IMR-90 (cell line): Measurements from ENCODE around the gene UNC5B. TPM values are rescaled to one million over a fixed set of nuclear protein-coding genes. Genes with fewer than 3 reads are reported as not detected.

Experiments used
- ATAC-seq: fragments of 200-7000 bp; cut with Tn5 transposase; 2 replicates; pipeline ENCODE4 v1.9.1; 2020; ENCODE audit warnings: low read depth, mild to moderate bottlenecking, moderate library complexity
- BruUV-seq: library from RNA; stranded (reverse); fragments of 400-500 nt; replicated peaks from 2 replicates; lab custom pipeline; 2021; lab: Mats Ljungman, UMichigan
- CTCF ChIA-PET: fragments of 300-600 bp; formaldehyde crosslinking; extraction: SDS; loops from one replicate; lab custom pipeline; 2021; ENCODE audit warnings: antibody characterized with exemption; lab: Yijun Ruan, JAX
- POLR2A ChIA-PET: fragments of 300-600 bp; sonication (Branson Sonifier 250); formaldehyde crosslinking; loops from one replicate; lab custom pipeline; 2022; ENCODE audit warnings: antibody characterized with exemption; ENCODE audit not compliant: unreplicated experiment; lab: Charles Lee
- DNase-seq: peaks from one replicate; pipeline ENCODE4 v3.0.0; 2013
- H2AFZ ChIP-seq: replicated peaks from 2 replicates; pipeline ENCODE3; 2013; ENCODE audit warnings: low read length, mild to moderate bottlenecking; ENCODE audit not compliant: poor library complexity
- H2AK5ac ChIP-seq: 2 replicates; pipeline ENCODE4 v1.6.1; 2013; ENCODE audit warnings: low read depth, low read length, inconsistent platforms
- H2AK9ac ChIP-seq: replicated peaks from 2 replicates; pipeline ENCODE3; 2013; ENCODE audit warnings: mild to moderate bottlenecking, low read depth, low read length, moderate library complexity; ENCODE audit not compliant: poor library complexity
- H2BK120ac ChIP-seq: 2 replicates; pipeline ENCODE4 v1.6.1; 2013; ENCODE audit warnings: low read depth, low read length, inconsistent platforms
- H2BK15ac ChIP-seq: 3 replicates; pipeline ENCODE4 v1.6.1; 2013; ENCODE audit warnings: low read depth, low read length, inconsistent platforms
- H2BK20ac ChIP-seq: 2 replicates; pipeline ENCODE4 v1.6.1; 2013; ENCODE audit warnings: low read depth, mild to moderate bottlenecking, inconsistent platforms, low read length, moderate library complexity
- H2BK5ac ChIP-seq: 2 replicates; pipeline ENCODE4 v1.6.1; 2013; ENCODE audit warnings: mild to moderate bottlenecking, low read depth, low read length, inconsistent platforms; ENCODE audit not compliant: poor library complexity, severe bottlenecking
- H3K14ac ChIP-seq: replicated peaks from 2 replicates; pipeline ENCODE4 v1.6.1; 2013; ENCODE audit warnings: low read depth, low read length, inconsistent platforms
- H3K18ac ChIP-seq: 2 replicates; pipeline ENCODE4 v1.6.1; 2013; ENCODE audit warnings: low read depth, low read length, control low read depth
- H3K23ac ChIP-seq: 2 replicates; pipeline ENCODE4 v1.6.1; 2013; ENCODE audit warnings: low read depth, low read length, inconsistent platforms
- H3K27ac ChIP-seq: 2 replicates; pipeline ENCODE4 v1.5.1; 2013; ENCODE audit warnings: mild to moderate bottlenecking, control low read depth, low read length; ENCODE audit not compliant: insufficient read depth
- H3K27me3 ChIP-seq: 2 replicates; pipeline ENCODE4 v1.6.1; 2013; ENCODE audit warnings: low read length; ENCODE audit not compliant: control insufficient read depth, insufficient read depth
- H3K36me3 ChIP-seq: 2 replicates; pipeline ENCODE4 v1.6.1; 2013; ENCODE audit warnings: low read length, mixed read lengths; ENCODE audit not compliant: control insufficient read depth, insufficient read depth
- H3K4ac ChIP-seq: 2 replicates; pipeline ENCODE4 v1.6.1; 2013; ENCODE audit warnings: low read depth, low read length, inconsistent platforms
- H3K4me1 ChIP-seq: 2 replicates; pipeline ENCODE4 v1.6.1; 2013; ENCODE audit warnings: low read length, mixed read lengths; ENCODE audit not compliant: control insufficient read depth, insufficient read depth
- H3K4me2 ChIP-seq: 2 replicates; pipeline ENCODE4 v1.6.1; 2013; ENCODE audit warnings: low read depth, mild to moderate bottlenecking, control low read depth, low read length, moderate library complexity
- H3K4me3 ChIP-seq: 2 replicates; pipeline ENCODE4 v1.5.1; 2013; ENCODE audit warnings: low read depth, mild to moderate bottlenecking, control low read depth, low read length, moderate library complexity; ENCODE audit not compliant: insufficient read depth
- H3K56ac ChIP-seq: 2 replicates; pipeline ENCODE4 v1.6.1; 2013; ENCODE audit warnings: low read length, inconsistent platforms; ENCODE audit not compliant: insufficient read depth; ENCODE audit errors: extremely low read depth
- H3K79me1 ChIP-seq, 2 experiments: 2 replicates each; pipeline ENCODE4 v1.6.1; 2013; ENCODE audit warnings: low read length in 2 of 2, inconsistent platforms in 1 of 2, low read depth in 1 of 2
- H3K9ac ChIP-seq: 2 replicates; pipeline ENCODE4 v1.6.1; 2013; ENCODE audit warnings: low read depth, low read length, control low read depth
- H3K9me1 ChIP-seq: 2 replicates; pipeline ENCODE4 v1.6.1; 2013; ENCODE audit warnings: low read length, inconsistent platforms; ENCODE audit not compliant: insufficient read depth
- H3K9me3 ChIP-seq: 2 replicates; pipeline ENCODE4 v1.6.1; 2013; ENCODE audit warnings: low read length; ENCODE audit not compliant: control insufficient read depth, insufficient read depth
- H4K20me1 ChIP-seq: 2 replicates; pipeline ENCODE4 v1.6.1; 2013; ENCODE audit warnings: low read length, inconsistent platforms; ENCODE audit not compliant: insufficient read depth
- H4K5ac ChIP-seq: 2 replicates; pipeline ENCODE4 v1.6.1; 2013; ENCODE audit warnings: mild to moderate bottlenecking, low read depth, low read length, control low read depth
- H4K8ac ChIP-seq, 2 experiments: 2 replicates each; pipeline ENCODE4 v1.6.1; 2013; ENCODE audit warnings: low read depth in 2 of 2, low read length in 2 of 2, control low read depth in 1 of 2, inconsistent platforms in 1 of 2
- H4K91ac ChIP-seq: 2 replicates; pipeline ENCODE4 v1.6.1; 2013; ENCODE audit warnings: low read depth, low read length, inconsistent platforms; ENCODE audit not compliant: insufficient read depth
- MXI1 ChIP-seq: IDR thresholded peaks from 2 replicates; pipeline ENCODE4 v1.6.1; 2012; ENCODE audit warnings: low read depth, mild to moderate bottlenecking, low read length, moderate library complexity, borderline replicate concordance
- SMC3 ChIP-seq: fragments of 150-350 bp; IDR thresholded peaks from 2 replicates; pipeline ENCODE4 v1.6.1; 2016; ENCODE audit warnings: low read depth, mild to moderate bottlenecking, antibody characterized with exemption, low read length, moderate library complexity
- WGBS, 2 experiments: methylation state at CpG; one replicate each; pipeline versions ENCODE4 v1.1.5 to v1.1.7; 2013; ENCODE audit warnings: missing lambda C conversion rate in 2 of 2; ENCODE audit not compliant: insufficient read length in 1 of 2; ENCODE audit errors: extremely low coverage in 2 of 2; 5-methylcytosine and 5-hydroxymethylcytosine counted together
- dilution Hi-C: fragments of 300-500 bp; cut with HindIII; formaldehyde crosslinking; loops from one replicate; pipeline ENCODE4 v1.14.3; 2018; ENCODE audit warnings: low sequenced_read_pairs; ENCODE audit not compliant: unreplicated experiment
- in situ Hi-C: fragments of 300-500 bp; cut with MboI; formaldehyde crosslinking; loops from 3 replicates; pipeline ENCODE4 v1.14.3; 2019; ENCODE audit warnings: low sequenced_read_pairs, inconsistent platforms, mixed read lengths
- intact Hi-C: fragments of 100-400 bp; cut with micrococcal nuclease; formaldehyde crosslinking; loops from 2 replicates; pipeline ENCODE4 v1.10.0; 2022
- polyA plus RNA-seq, 3 experiments: library from polyadenylated mRNA; depleted of rRNA; stranded (reverse); fragments of >200 nt; gene quantifications; 2 replicates each; pipeline ENCODE4 v1.2.3, GENCODE V29; 2012; ENCODE audit warnings: low replicate concordance in 1 of 3
- total RNA-seq: library from RNA; depleted of rRNA; stranded (reverse); fragments of >200 nt; gene quantifications from 2 replicates; pipeline ENCODE4 v1.2.3, GENCODE V29; 2012

Gene UNC5B
- total and polyA plus RNA-seq, 2 of the 4 experiments (the other 2 are of a cell fraction) = 1.6 to 4.2 TPM

DNA sequence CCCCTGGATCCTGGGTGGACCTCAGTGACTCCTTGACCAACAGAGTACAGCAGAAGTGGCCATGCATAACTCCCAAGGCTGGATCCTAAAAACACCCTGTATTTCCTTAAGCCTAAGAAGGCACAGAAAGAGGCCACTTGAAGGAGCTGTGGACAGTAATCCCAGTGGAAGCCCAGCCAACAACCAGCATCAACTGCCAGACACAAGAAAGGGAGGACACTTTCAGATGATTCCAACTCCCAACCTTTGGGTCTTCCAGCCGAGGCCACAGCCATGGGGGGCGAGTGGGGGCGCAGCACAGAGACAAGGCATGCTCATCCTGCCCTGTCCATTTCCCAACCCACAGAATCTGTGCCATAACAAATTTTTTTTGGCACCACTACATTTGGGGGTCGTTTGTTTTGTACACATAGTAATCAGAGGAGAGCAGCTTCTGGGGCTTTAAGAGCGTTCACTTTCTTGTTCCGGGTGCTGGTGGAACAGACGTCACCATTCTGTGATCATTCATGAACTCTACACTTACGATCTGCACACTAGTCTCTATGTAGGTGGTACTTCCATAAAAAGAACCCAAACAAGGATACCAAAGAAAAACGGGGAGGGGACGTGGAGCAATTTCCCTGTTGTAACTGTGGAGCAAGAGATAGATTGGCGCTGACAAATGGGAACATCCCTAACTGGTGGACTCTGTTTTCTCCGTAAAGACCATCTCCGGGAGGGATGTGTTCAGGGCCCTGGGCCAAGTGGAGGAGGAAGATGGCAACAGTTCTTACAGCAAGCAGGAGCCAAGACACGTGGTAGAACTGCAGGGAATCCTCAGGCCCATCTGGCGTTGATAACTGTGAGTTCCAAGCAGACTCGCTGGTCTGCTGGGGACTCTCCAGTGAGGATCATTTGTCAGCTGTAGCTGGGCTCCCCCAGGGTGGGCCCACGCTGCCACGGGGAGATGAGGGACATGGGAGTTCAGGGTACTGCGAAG lies 100.7 kb downstream of the UNC5B start:
- no peak overlapping the region; the same call in 1 of the 2 replicates for H3K4me2 ChIP-seq
- intact Hi-C loops (loop anchor here (10.0 kb wide), 1 partner anchor 732 kb away; no protein-coding TSS in a partner anchor), dilution Hi-C loops (no loop called here), in situ Hi-C loops (loop anchor here (5.0 to 10.0 kb wide), 3 partner anchors 259 to 502 kb away; no protein-coding TSS in a partner anchor)
- no peak overlapping the region for H2BK120ac ChIP-seq
- H3K23ac ChIP-seq = no peak overlapping the region
- no peak overlapping the region for H3K9ac ChIP-seq
- peak overlapping the region; percentile 54 for H2AFZ ChIP-seq
- H3K4me3 ChIP-seq = no peak overlapping the region
- TF ChIP-seq SMC3 (no peak), MXI1 (peak; percentile 8; the same call in 1 of the 2 replicates)
- POLR2A ChIA-PET = no interaction called here
- peaks cover 11% of the 10 kb centered on the region for H3K27me3 ChIP-seq
- H4K5ac ChIP-seq = no peak overlapping the region
- CTCF ChIA-PET = interaction anchor here (0.6 to 1.6 kb wide), 5 partner anchors 8 to 530 kb away, joined by 3 to 5 read pairs (median 3); no protein-coding TSS in a partner anchor
- H3K9me1 ChIP-seq = no peaks in the 10 kb centered on the region
- H3K56ac ChIP-seq = no peak overlapping the region
- H3K27ac ChIP-seq = no peak overlapping the region
- peak; percentile 34 for ATAC-seq
- H3K14ac ChIP-seq = no peak overlapping the region
- WGBS, 2 experiments = 0% methylated on average over 1 of the region's 19 CpGs; no CpG with 5 or more reads in 1 of the 2 experiments
- H3K4ac ChIP-seq = no peak overlapping the region
- H3K36me3 ChIP-seq = no peaks in the 10 kb centered on the region
- H4K8ac ChIP-seq = no peak overlapping the region
- H2AK9ac ChIP-seq = no peak overlapping the region
- H2AK5ac ChIP-seq = no peak overlapping the region
- no peak overlapping the region for H4K91ac ChIP-seq
- H3K4me1 ChIP-seq = peaks cover 4% of the 10 kb centered on the region; the same call in 1 of the 2 replicates
- H2BK20ac ChIP-seq = no peak overlapping the region
- no peaks in the 10 kb centered on the region for H3K9me3 ChIP-seq
- no peak overlapping the region for H2BK5ac ChIP-seq
- H3K18ac ChIP-seq = no peak overlapping the region
- H2BK15ac ChIP-seq = no peak overlapping the region
- no peaks in the 10 kb centered on the region for H3K79me1 ChIP-seq
- BruUV-seq = no TSS peak
- H4K20me1 ChIP-seq = no peaks in the 10 kb centered on the region
- DNase-seq = peak; percentile 60
